HEK293T (cell line): ENCODE measurements around the gene GSX1.

Source experiments
- BHLHE40 ChIP-seq: fragments of 450-650 bp; IDR thresholded peaks from 2 replicates; pipeline ENCODE4 v1.6.1; 2016; ENCODE audit warnings: mild to moderate bottlenecking, moderate library complexity, borderline replicate concordance
- TARDBP ChIP-seq: fragments of 450-650 bp; IDR thresholded peaks from 2 replicates; pipeline ENCODE4 v1.6.1; 2016

DNA sequence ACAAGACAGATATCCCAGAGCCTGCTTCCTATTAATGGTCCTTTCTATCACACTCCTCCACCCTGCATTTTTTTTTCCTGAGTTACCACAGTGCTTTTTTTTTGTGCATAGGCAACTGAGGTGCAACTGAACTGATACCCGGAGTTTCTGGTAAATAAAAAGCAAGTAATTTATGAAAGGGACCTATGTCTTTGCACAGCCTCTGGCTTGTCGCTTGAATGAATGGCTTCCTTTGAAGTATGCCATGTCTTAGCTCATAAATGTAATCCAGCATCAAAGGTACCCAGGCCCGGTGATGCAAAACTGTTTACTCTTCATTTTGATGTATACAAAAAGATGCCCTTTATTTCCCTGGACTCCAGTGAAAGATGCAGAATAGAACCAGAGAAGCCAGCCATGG, 31.8 kb downstream of the GSX1 start:
- TF ChIP-seq TARDBP (no peak), BHLHE40 (no peak)
